Nephron progenitor cell (in vitro differentiated cells): ENCODE measurements around the gene MSN.
"Not testable (repeated sequence)": the region's sequence is repeated elsewhere in the genome, so short reads cannot be mapped to it uniquely, and the experiment has no call there.

ENCODE experiments used
- DNase-seq: peaks from one replicate; pipeline ENCODE4 v3.0.0; 2021
- H3K27ac Mint-ChIP-seq: 2 replicates; pipeline ENCODE4 v1.8.0; 2021; ENCODE audit warnings: mild to moderate bottlenecking, moderate library complexity, mixed read lengths
- H3K27me3 Mint-ChIP-seq: 2 replicates; pipeline ENCODE4 v1.8.0; 2021; ENCODE audit warnings: mild to moderate bottlenecking, low read depth, mixed read lengths; ENCODE audit not compliant: poor library complexity
- H3K36me3 Mint-ChIP-seq: 2 replicates; pipeline ENCODE4 v1.8.0; 2021; ENCODE audit warnings: low read depth, mixed read lengths
- H3K4me1 Mint-ChIP-seq: 2 replicates; pipeline ENCODE4 v1.8.0; 2021; ENCODE audit warnings: mixed read lengths
- H3K4me3 Mint-ChIP-seq: 2 replicates; pipeline ENCODE4 v1.8.0; 2021; ENCODE audit warnings: mild to moderate bottlenecking, moderate library complexity, mixed read lengths
- H3K9me3 Mint-ChIP-seq: 2 replicates; pipeline ENCODE4 v1.8.0; 2021; ENCODE audit warnings: mild to moderate bottlenecking, moderate library complexity, mixed read lengths
- TF ChIP-seq, protein P1 (sequence below): fragments of 200-600 bp; sonication (generic); IDR thresholded peaks from 2 replicates; pipeline ENCODE4 v1.5.0; 2021; ENCODE audit warnings: antibody characterized with exemption

Gene MSN

DNA sequence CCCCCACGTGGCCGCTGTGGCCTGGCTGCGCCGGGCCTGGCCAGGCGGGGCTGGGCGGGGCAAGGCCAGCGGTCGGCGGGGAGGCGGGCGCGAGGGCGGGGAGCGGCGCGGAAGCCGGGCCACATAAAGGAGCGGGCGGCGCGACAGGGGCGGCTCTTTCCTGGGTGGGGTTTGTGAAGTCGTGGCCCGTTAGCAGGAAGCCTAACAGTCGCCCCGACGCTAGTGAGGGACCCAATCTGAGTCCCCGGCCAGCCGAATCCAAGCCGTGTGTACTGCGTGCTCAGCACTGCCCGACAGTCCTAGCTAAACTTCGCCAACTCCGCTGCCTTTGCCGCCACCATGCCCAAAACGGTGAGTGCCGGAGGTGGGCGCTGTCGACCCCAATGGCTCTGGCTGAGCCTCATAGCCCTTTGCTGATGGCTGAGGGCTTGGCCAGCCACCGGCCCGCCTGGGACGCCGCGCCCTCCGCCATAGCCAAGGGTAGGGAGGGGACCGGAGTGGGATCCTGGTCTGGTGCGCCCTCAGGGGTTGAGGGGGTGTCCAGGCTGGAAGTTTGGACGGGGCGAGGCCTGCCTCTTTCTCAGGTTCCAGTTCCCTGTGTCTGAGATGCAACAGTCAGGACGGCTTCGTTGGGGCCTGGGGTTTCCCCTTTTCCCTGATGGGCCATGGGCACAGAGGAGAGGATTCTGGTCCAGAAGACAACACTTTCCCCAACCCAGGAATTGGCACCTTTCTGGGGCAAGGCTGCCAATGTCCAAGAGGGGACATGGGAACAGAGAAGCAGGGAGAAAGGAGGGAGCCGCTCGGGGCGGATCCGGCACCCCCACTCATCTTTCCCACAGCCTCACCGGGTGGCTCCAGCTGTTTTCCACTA, at the start of gene MSN:
Gene MSN (plus strand): TSS at position 152 of the 874 bp plus-strand sequence. CDS start 188 bp downstream, at position 340.
- Mint-ChIP-seq H3K4me3 (peak within 1 kb of the TSS; percentile 88), H3K4me1 (peaks cover 40% of the 10 kb centered on the region), H3K9me3 (peaks cover 67% of the 10 kb centered on the region), H3K27me3 (no peaks in the 10 kb centered on the region), H3K36me3 (peaks cover 11% of the 10 kb centered on the region), H3K27ac (peak within 1 kb of the TSS; percentile 99)
- DNase-seq, result peak; percentile 67
- TF ChIP-seq, protein P1, sequence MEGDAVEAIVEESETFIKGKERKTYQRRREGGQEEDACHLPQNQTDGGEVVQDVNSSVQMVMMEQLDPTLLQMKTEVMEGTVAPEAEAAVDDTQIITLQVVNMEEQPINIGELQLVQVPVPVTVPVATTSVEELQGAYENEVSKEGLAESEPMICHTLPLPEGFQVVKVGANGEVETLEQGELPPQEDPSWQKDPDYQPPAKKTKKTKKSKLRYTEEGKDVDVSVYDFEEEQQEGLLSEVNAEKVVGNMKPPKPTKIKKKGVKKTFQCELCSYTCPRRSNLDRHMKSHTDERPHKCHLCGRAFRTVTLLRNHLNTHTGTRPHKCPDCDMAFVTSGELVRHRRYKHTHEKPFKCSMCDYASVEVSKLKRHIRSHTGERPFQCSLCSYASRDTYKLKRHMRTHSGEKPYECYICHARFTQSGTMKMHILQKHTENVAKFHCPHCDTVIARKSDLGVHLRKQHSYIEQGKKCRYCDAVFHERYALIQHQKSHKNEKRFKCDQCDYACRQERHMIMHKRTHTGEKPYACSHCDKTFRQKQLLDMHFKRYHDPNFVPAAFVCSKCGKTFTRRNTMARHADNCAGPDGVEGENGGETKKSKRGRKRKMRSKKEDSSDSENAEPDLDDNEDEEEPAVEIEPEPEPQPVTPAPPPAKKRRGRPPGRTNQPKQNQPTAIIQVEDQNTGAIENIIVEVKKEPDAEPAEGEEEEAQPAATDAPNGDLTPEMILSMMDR, result peak; percentile 6

DNA sequence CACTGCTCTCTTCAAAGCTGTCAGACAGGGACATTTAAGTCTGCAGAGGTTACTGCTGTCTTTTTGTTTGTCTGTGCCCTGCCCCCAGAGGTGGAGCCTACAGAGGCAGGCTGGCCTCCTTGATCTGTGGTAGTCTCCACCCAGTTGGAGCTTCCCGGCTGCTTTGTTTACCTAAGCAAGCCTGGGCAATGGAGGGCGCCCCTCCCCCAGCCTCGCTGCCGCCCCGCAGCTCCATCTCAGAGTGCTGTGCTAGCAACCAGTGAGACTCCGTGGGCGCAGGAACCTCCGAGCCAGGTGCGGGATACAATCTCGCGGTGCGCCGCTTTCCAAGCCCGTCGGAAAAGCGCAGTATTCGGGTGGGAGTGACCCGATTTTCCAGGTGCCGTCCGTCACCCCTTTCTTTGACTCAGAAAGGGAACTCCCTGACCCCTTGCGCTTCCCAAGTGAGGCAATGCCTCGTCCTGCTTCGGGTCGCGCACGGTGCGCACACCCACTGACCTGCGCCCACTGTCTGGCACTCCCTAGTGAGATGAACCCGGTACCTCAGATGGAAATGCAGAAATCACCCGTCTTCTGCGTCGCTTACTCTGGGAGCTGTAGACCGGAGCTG, 47.3 kb upstream of the MSN start:
- H3K27ac Mint-ChIP-seq, result not testable (repeated sequence)

DNA sequence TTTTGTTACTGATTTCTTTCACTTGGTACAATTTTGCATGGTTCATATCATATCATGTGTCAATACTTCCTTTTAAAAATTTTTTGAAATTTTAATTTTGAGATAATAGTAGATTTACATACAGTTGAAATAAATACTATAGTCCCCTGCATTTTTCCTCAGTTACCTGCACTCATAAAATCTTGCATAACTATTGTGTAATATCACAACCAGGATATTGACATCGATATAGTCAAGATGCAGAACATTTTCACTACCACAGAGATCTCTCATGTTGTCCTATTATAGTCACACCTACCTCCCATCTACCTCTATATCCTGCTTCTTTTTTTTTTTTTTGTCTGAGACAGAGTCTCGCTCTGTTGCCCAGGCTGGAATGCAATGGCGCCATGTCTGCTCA, 36.7 kb upstream of the MSN start:
- no peaks in the 10 kb centered on the region for H3K36me3 Mint-ChIP-seq
- no peak overlapping the region for H3K4me3 Mint-ChIP-seq
- TF ChIP-seq, protein P1, result no peak
- H3K27me3 Mint-ChIP-seq, result no peaks in the 10 kb centered on the region
- DNase-seq, result no peak
- no peaks in the 10 kb centered on the region for H3K4me1 Mint-ChIP-seq
- H3K9me3 Mint-ChIP-seq, result peaks cover 62% of the 10 kb centered on the region
- no peak overlapping the region for H3K27ac Mint-ChIP-seq

More for the DNA sequence above, 47.3 kb upstream of the MSN start:
- not testable (repeated sequence) for DNase-seq, H3K36me3 Mint-ChIP-seq, H3K27me3 Mint-ChIP-seq, H3K4me1 Mint-ChIP-seq
- peaks cover 52% of the 10 kb centered on the region for H3K9me3 Mint-ChIP-seq
- peak overlapping the region; percentile 36 for H3K4me3 Mint-ChIP-seq

DNA sequence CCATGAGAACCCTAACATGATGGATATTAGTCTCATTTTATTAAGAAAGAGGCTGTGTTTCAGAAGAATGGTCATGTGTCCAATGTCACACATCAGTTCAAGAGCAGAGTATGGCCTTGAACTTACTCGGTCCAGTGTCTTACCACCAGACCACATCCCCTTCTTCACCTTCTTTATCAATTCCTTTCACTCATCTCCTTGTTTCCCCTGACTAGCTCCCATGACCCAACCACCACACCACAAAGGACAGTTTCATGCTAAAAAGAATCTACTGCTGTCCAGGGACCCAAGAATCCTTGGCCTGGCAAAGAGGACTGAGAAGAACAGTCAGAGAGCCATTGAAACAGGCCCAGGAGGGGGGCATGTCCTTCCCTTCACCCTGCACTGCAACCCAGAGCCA, 33.6 kb upstream of the MSN start:
- Mint-ChIP-seq H3K36me3 (no peaks in the 10 kb centered on the region), H3K27ac (no peak overlapping the region), H3K27me3 (peaks cover 4% of the 10 kb centered on the region), H3K4me1 (no peaks in the 10 kb centered on the region), H3K4me3 (no peak overlapping the region), H3K9me3 (peaks cover 51% of the 10 kb centered on the region)
- TF ChIP-seq, protein P1, result no peak
- no peak for DNase-seq

DNA sequence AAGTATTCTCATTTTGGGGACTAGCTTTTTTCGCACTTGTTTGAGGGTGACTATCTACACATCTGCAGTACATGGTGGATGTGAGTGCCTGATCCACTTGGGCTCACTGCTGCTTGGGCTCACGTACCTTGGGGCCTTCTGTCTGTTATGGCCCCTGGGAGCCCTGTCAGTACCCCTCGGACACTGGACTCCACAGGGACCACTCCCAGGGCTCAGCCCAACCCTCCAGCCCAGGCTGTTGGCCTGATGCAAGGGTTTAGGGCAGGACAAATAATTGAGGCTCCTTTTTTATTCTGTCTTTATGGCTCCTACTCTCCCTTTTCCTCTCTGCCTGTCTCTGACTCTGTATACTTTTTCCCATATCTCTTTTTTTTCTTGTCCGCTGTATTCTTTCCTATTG, 32.7 kb upstream of the MSN start:
- Mint-ChIP-seq H3K4me1 (no peaks in the 10 kb centered on the region), H3K27me3 (peaks cover 4% of the 10 kb centered on the region), H3K4me3 (no peak overlapping the region), H3K9me3 (peaks cover 42% of the 10 kb centered on the region), H3K36me3 (no peaks in the 10 kb centered on the region), H3K27ac (no peak overlapping the region)
- TF ChIP-seq, protein P1, result no peak
- DNase-seq, result no peak

DNA sequence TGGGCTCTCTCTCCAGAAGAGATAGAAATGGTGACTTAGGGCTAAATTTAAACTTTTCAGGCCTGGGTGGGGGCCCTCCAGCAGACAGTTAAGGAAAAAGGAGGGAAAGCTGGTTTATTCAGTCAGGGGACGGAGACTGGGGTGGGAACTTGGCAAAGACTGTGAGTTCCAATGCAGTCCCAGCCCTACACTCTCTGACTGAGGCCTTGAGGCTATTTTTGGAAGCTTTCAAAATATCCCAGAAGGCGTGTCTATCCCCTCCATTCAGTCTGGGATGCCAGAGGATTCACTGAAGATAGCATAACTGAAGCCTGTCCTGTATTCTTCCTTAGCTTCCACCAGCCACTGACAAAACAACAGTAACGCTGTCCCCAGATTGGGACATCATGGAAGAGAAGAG, 32.1 kb upstream of the MSN start:
- Mint-ChIP-seq H3K36me3 (no peaks in the 10 kb centered on the region), H3K4me1 (no peaks in the 10 kb centered on the region), H3K4me3 (no peak overlapping the region), H3K27me3 (peaks cover 4% of the 10 kb centered on the region), H3K9me3 (peaks cover 42% of the 10 kb centered on the region), H3K27ac (no peak overlapping the region)
- TF ChIP-seq, protein P1, result no peak
- no peak for DNase-seq
